T-helper 9 cell (primary cell): ENCODE results near the gene MLXIP.
"Not testable (repeated sequence)": the region's sequence is repeated elsewhere in the genome, so short reads cannot be mapped to it uniquely, and the experiment has no call there.

Experiments
- DNase-seq: peaks from one replicate; pipeline ENCODE4 v3.0.0-alpha.2; 2020

Gene MLXIP

GRCh38 chr12:122056406-122056805, 22.1 kb upstream of the MLXIP start:
- not testable (repeated sequence) for DNase-seq

- DNase-seq = no peak
Measured at GRCh38 chr12:122057007-122057735, 21.4 kb upstream of the MLXIP start.

GRCh38 chr12:122057769-122058168, 20.8 kb upstream of the MLXIP start:
- DNase-seq = no peak

- no peak for DNase-seq
Measured at GRCh38 chr12:122058549-122059149, 19.9 kb upstream of the MLXIP start.

- DNase-seq = no peak
Measured at GRCh38 chr12:122059203-122059960, 19.2 kb upstream of the MLXIP start.

- DNase-seq = no peak
Measured at GRCh38 chr12:122060081-122060501, 18.5 kb upstream of the MLXIP start.

GRCh38 chr12:122061253-122061652, 17.3 kb upstream of the MLXIP start:
- no peak for DNase-seq

GRCh38 chr12:122062832-122063693, 15.5 kb upstream of the MLXIP start:
- DNase-seq = no peak

- DNase-seq = no peak
Measured at GRCh38 chr12:122063694-122064024, 14.9 kb upstream of the MLXIP start.

- no peak for DNase-seq
Measured at GRCh38 chr12:122064025-122064777, 14.4 kb upstream of the MLXIP start.

GRCh38 chr12:122064780-122065588, 13.6 kb upstream of the MLXIP start:
- DNase-seq = no peak

GRCh38 chr12:122067548-122067947, 11.0 kb upstream of the MLXIP start:
- no peak for DNase-seq

GRCh38 chr12:122067966-122068365, 10.6 kb upstream of the MLXIP start:
- DNase-seq = no peak

GRCh38 chr12:122072031-122072970, 6.3 kb upstream of the MLXIP start:
- DNase-seq = no peak

- no peak for DNase-seq
Measured at GRCh38 chr12:122073815-122074214, 4.7 kb upstream of the MLXIP start.

GRCh38 chr12:122076743-122077495, 1.6 kb upstream of the MLXIP start:
- no peak for DNase-seq

GRCh38 chr12:122079033-122079531, 526 bp downstream of the MLXIP start:
- no peak for DNase-seq

- DNase-seq = no peak
Measured at GRCh38 chr12:122079532-122080081, 1.1 kb downstream of the MLXIP start.
